Endothelial cell of umbilical vein (primary cell): ENCODE results near the gene SERTAD1. TPM values are rescaled to one million over a fixed set of nuclear protein-coding genes. Genes with fewer than 3 reads are reported as not detected.

Source experiments
- BruUV-seq: library from RNA; stranded (reverse); fragments of 400-500 nt; replicated peaks from 2 replicates; lab custom pipeline; 2021; lab: Mats Ljungman, UMichigan
- CTCF ChIA-PET: fragments of 300-600, 350-600 bp; sonication (Branson Sonifier 250); formaldehyde crosslinking; loops from one replicate; lab custom pipeline; 2021; ENCODE audit warnings: antibody characterized with exemption, inconsistent platforms; lab: Charles Lee
- POLR2A ChIA-PET: fragments of 300-600, 350-600 bp; sonication (Branson Sonifier 250); formaldehyde crosslinking; loops from one replicate; lab custom pipeline; 2021; ENCODE audit warnings: antibody characterized with exemption, inconsistent platforms; lab: Charles Lee
- DNase-seq: peaks from one replicate; pipeline ENCODE4 v3.0.0-alpha.2; 2011; ENCODE audit warnings: low read depth, low spot score
- FAIRE-seq: peaks from 2 replicates; lab custom pipeline; 2011; peaks lifted over from hg19 to GRCh38; lab: Jason Lieb, UNC
- H2AFZ ChIP-seq: 2 replicates; pipeline ENCODE4 v1.6.0; 2012; ENCODE audit warnings: low read depth, low read length, control low read depth, inconsistent platforms
- H3K27ac ChIP-seq: 2 replicates; pipeline ENCODE4 v1.5.1; 2011; ENCODE audit warnings: low read depth, mild to moderate bottlenecking, control low read depth, low read length, moderate library complexity; ENCODE audit not compliant: insufficient read depth
- H3K27me3 ChIP-seq, 2 experiments: 2 replicates each; pipeline versions ENCODE4 v1.6.0 to v1.6.1; 2011; ENCODE audit warnings: low read length in 2 of 2, mixed read lengths in 1 of 2; ENCODE audit not compliant: control insufficient read depth in 2 of 2, insufficient read depth in 2 of 2
- H3K36me3 ChIP-seq, 2 experiments: 2 replicates in 1 of 2; 3 replicates in 1 of 2; pipeline ENCODE4 v1.5.1; 2011; ENCODE audit warnings: low read length in 2 of 2, mild to moderate bottlenecking in 1 of 2, moderate library complexity in 1 of 2; ENCODE audit not compliant: control insufficient read depth in 2 of 2, insufficient read depth in 2 of 2; ENCODE audit errors: extremely low read depth in 1 of 2
- H3K4me1 ChIP-seq: 3 replicates; pipeline ENCODE4 v1.5.1; 2011; ENCODE audit warnings: mild to moderate bottlenecking, low read length; ENCODE audit not compliant: control insufficient read depth, insufficient read depth; ENCODE audit errors: extremely low read depth
- H3K4me2 ChIP-seq: 2 replicates; pipeline ENCODE4 v1.6.1; 2011; ENCODE audit warnings: low read length, control low read depth, mixed read lengths; ENCODE audit not compliant: insufficient read depth
- H3K4me3 ChIP-seq, 3 experiments: fragments of 200-600 bp in 1 of 3; sonication (generic), shearing (Covaris generic) in 1 of 3; replicated peaks in 1 of 3; 2 replicates each; pipeline ENCODE4 v1.5.1; 2011 to 2016; ENCODE audit warnings: control low read depth in 3 of 3, low read length in 3 of 3, mild to moderate bottlenecking in 2 of 3, inconsistent platforms in 1 of 3, low read depth in 1 of 3, moderate library complexity in 1 of 3; ENCODE audit not compliant: insufficient read depth in 1 of 3
- H3K79me2 ChIP-seq: 2 replicates; pipeline ENCODE4 v1.6.0; 2012; ENCODE audit warnings: low read length, inconsistent platforms; ENCODE audit not compliant: control insufficient read depth, insufficient read depth
- H3K9ac ChIP-seq: replicated peaks from 2 replicates; pipeline ENCODE3; 2011; ENCODE audit warnings: low read length, control low read depth; ENCODE audit not compliant: insufficient read depth; ENCODE audit errors: extremely low read depth
- H3K9me1 ChIP-seq: replicated peaks from 3 replicates; pipeline ENCODE4 v1.6.0; 2011; ENCODE audit warnings: mild to moderate bottlenecking, low read length; ENCODE audit not compliant: control insufficient read depth, insufficient read depth; ENCODE audit errors: extremely low read depth
- H3K9me3 ChIP-seq: replicated peaks from 2 replicates; pipeline ENCODE4 v1.5.1; 2012; ENCODE audit warnings: low read length, inconsistent platforms; ENCODE audit not compliant: control insufficient read depth, insufficient read depth
- H4K20me1 ChIP-seq: replicated peaks from 2 replicates; pipeline ENCODE3; 2011; ENCODE audit warnings: mild to moderate bottlenecking, low read length; ENCODE audit not compliant: control insufficient read depth, insufficient read depth; ENCODE audit errors: extremely low read depth
- EZH2 ChIP-seq: IDR thresholded peaks from 2 replicates; pipeline ENCODE4 v1.6.1; 2012; ENCODE audit warnings: borderline replicate concordance, low read depth, mild to moderate bottlenecking, moderate library complexity, low read length, inconsistent platforms; ENCODE audit not compliant: severe bottlenecking
- FOS ChIP-seq: IDR thresholded peaks from 2 replicates; pipeline ENCODE4 v1.6.1; 2011; ENCODE audit warnings: mild to moderate bottlenecking, low read length, moderate library complexity, borderline replicate concordance; ENCODE audit not compliant: insufficient read depth
- GATA2 ChIP-seq: IDR thresholded peaks from 2 replicates; pipeline ENCODE4 v1.7.0; 2011; ENCODE audit warnings: low read depth, mild to moderate bottlenecking, moderate library complexity, mixed read lengths, low read length; ENCODE audit not compliant: insufficient read length, insufficient read depth
- JUN ChIP-seq: IDR thresholded peaks from 2 replicates; pipeline ENCODE4 v1.6.1; 2011; ENCODE audit warnings: borderline replicate concordance, low read depth; ENCODE audit not compliant: insufficient read length, insufficient read depth
- MYC ChIP-seq: IDR thresholded peaks from one replicate; pipeline ENCODE4 v1.6.1; 2011; ENCODE audit warnings: mild to moderate bottlenecking, low read depth, low read length
- POLR2A ChIP-seq: IDR thresholded peaks from 2 replicates; pipeline ENCODE4 v1.6.1; 2012; ENCODE audit warnings: low read depth, mild to moderate bottlenecking, control low read depth, low read length
- POLR2AphosphoS5 ChIP-seq: IDR thresholded peaks from 2 replicates; pipeline ENCODE4 v1.6.1; 2012; ENCODE audit warnings: low read depth, mild to moderate bottlenecking, control low read depth, low read length, moderate library complexity; ENCODE audit not compliant: insufficient read depth
- dilution Hi-C: fragments of 300-500 bp; cut with MboI; formaldehyde crosslinking; loops from one replicate; pipeline ENCODE4 v1.15.0; 2019; ENCODE audit warnings: low sequenced_read_pairs; ENCODE audit not compliant: extremely low pct_ligation_motif_present
- intact Hi-C: fragments of 100-400 bp; cut with micrococcal nuclease; formaldehyde crosslinking; loops from one replicate; pipeline ENCODE4 v1.10.0; 2022
- polyA plus RNA-seq, 4 experiments: library from polyadenylated mRNA; depleted of rRNA in 3 of 4; stranded (reverse) in 3 of 4; unstranded in 1 of 4; fragments of >200 nt; gene quantifications; 2 replicates each; pipeline versions ENCODE4 v1.2.1 to v1.2.3, GENCODE V29; 2011 to 2012; ENCODE audit warnings: missing spikeins in 1 of 4
- total RNA-seq: library from RNA; stranded (reverse); gene quantifications from 2 replicates; pipeline ENCODE4 v1.2.3, GENCODE V29; 2021
- TF ChIP-seq, protein P1 (sequence below): IDR thresholded peaks from 2 replicates; pipeline ENCODE4 v1.6.1; 2011; ENCODE audit not compliant: insufficient read depth, insufficient read length
- TF ChIP-seq, protein P2 (sequence below), 2 donors: IDR thresholded peaks; 1 replicate in 1 of 2; 2 replicates in 1 of 2; pipeline ENCODE4 v1.5.1; 2011; ENCODE audit warnings: low read length in 2 of 2, mild to moderate bottlenecking in 2 of 2, moderate library complexity in 2 of 2, control low read depth in 1 of 2, inconsistent platforms in 1 of 2, low read depth in 1 of 2; ENCODE audit not compliant: insufficient read depth in 1 of 2; ENCODE audit errors: extremely low read depth in 1 of 2

SERTAD1 gene
- total and polyA plus RNA-seq, 2 donors (not counting 3 experiments of a cell fraction or from before 2014, with no cell fraction given) = 8.8 to 15.3 TPM

DNA sequence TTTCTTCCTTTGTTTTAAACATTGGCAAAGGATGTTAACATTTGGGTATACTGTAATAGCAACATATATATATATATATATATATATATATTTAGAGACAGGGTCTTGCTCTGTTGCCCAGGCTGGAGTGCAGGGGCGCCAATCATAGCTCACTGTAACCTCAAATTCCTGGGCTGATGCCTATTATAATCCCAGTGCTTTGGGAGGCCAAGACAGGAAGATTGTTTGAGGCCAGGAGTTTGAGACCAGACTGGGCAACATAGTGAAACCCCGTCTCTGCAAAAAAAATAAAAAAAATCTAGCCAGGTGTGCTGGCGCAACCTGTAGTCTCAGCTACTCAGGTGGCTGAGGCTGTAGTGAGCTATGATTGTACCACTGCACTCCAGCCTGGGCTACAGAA is 34.4 kb upstream of the SERTAD1 start:
- POLR2A ChIA-PET = no interaction called here

More for the DNA sequence above, 34.4 kb upstream of the SERTAD1 start:
- BruUV-seq = no TSS peak
- Histone ChIP-seq H3K36me3 (no peaks in the 10 kb centered on the region), H4K20me1 (no peaks in the 10 kb centered on the region), H3K27ac (no peak overlapping the region), H2AFZ (no peak overlapping the region), H3K27me3 (no peaks in the 10 kb centered on the region), H3K9ac (no peak overlapping the region), H3K79me2 (no peaks in the 10 kb centered on the region), H3K4me1 (peaks cover 6% of the 10 kb centered on the region), H3K4me3 (no peak overlapping the region), H3K4me2 (no peak overlapping the region), H3K9me3 (no peaks in the 10 kb centered on the region), H3K9me1 (no peaks in the 10 kb centered on the region)
- intact Hi-C loops = no loop called here
- FAIRE-seq (no peak), DNase-seq (no peak)
- CTCF ChIA-PET = no interaction called here
- no peak for TF ChIP-seq POLR2A
- TF ChIP-seq GATA2 = no peak
- no peak for TF ChIP-seq EZH2
- TF ChIP-seq POLR2AphosphoS5 = no peak
- TF ChIP-seq MYC = no peak
- TF ChIP-seq JUN = no peak
- TF ChIP-seq FOS = no peak
- TF ChIP-seq, protein P1, sequence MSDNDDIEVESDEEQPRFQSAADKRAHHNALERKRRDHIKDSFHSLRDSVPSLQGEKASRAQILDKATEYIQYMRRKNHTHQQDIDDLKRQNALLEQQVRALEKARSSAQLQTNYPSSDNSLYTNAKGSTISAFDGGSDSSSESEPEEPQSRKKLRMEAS = no peak
- TF ChIP-seq, protein P2, sequence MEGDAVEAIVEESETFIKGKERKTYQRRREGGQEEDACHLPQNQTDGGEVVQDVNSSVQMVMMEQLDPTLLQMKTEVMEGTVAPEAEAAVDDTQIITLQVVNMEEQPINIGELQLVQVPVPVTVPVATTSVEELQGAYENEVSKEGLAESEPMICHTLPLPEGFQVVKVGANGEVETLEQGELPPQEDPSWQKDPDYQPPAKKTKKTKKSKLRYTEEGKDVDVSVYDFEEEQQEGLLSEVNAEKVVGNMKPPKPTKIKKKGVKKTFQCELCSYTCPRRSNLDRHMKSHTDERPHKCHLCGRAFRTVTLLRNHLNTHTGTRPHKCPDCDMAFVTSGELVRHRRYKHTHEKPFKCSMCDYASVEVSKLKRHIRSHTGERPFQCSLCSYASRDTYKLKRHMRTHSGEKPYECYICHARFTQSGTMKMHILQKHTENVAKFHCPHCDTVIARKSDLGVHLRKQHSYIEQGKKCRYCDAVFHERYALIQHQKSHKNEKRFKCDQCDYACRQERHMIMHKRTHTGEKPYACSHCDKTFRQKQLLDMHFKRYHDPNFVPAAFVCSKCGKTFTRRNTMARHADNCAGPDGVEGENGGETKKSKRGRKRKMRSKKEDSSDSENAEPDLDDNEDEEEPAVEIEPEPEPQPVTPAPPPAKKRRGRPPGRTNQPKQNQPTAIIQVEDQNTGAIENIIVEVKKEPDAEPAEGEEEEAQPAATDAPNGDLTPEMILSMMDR (IDR thresholded peaks at IDR 0.05; ENCODE audit: extremely low read depth in 1 of 2, insufficient read depth in 1 of 2, low read depth in 1 of 2, low read length in 2 of 2) = no peak
- dilution Hi-C loops = no loop called here
